Measurements from ENCODE around the gene PPFIA1.

DNA sequence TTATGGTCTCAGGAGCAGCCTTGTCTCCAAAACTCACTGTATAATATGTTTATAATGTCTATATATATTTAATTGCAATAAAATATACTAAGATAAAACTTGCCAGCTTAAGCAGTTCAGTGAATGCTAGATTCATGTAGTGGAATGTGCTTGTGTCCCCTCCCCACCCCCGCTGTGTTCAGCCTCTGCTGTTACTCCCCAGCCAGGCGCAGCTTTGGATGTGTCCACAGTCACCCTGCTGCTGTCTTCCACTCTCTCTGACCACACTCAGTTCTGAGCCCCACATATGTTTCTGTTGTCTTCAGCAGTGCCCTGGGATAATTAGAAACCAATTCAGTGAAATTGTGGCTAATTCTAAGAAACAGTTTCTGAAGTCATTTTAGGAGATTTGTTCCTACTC is 52.2 kb downstream of the PPFIA1 start:
- TF ChIP-seq, protein P1, sequence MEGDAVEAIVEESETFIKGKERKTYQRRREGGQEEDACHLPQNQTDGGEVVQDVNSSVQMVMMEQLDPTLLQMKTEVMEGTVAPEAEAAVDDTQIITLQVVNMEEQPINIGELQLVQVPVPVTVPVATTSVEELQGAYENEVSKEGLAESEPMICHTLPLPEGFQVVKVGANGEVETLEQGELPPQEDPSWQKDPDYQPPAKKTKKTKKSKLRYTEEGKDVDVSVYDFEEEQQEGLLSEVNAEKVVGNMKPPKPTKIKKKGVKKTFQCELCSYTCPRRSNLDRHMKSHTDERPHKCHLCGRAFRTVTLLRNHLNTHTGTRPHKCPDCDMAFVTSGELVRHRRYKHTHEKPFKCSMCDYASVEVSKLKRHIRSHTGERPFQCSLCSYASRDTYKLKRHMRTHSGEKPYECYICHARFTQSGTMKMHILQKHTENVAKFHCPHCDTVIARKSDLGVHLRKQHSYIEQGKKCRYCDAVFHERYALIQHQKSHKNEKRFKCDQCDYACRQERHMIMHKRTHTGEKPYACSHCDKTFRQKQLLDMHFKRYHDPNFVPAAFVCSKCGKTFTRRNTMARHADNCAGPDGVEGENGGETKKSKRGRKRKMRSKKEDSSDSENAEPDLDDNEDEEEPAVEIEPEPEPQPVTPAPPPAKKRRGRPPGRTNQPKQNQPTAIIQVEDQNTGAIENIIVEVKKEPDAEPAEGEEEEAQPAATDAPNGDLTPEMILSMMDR (IDR thresholded peaks at IDR 0.05; ENCODE audit: low read length): no peak
- TF ChIP-seq EZH2 (optimal IDR thresholded peaks at IDR 0.05; ENCODE audit: low read depth, low read length): no peak

Data from MM.1S (cell line).